HL-60 (cell line): ENCODE measurements around the gene PPP1R36.
"Not testable (repeated sequence)": the region's sequence is repeated elsewhere in the genome, so short reads cannot be mapped to it uniquely, and the experiment has no call there.

Source experiments
- POLR2AphosphoS5 ChIP-seq: IDR thresholded peaks from 2 replicates; pipeline ENCODE4 v1.6.1; 2012; ENCODE audit warnings: low read depth
- TF ChIP-seq, protein P1 (sequence below): IDR thresholded peaks from one replicate; pipeline ENCODE4 v1.5.1; 2011; ENCODE audit warnings: low read length, control low read depth, inconsistent platforms; ENCODE audit not compliant: insufficient read depth

DNA sequence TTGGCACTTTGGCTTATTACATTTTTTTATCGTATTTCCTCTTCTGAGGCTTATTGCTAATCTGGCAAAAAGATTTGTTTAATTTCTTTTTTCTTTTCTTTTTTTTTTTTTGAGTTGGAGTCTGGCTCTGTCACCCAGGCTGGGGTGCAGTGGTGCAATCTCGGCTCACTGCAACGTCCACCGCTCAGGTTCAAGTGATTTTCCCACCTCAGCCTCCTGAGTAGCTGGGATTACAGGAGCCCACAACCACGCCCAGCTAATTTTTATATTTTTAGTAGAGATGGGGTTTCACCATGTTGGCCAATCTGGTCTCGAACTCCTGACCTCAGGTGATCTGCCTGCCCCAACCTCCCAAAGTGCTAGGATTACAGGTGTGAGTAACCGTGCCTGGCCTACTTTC lies 19.9 kb downstream of the PPP1R36 start:
- TF ChIP-seq, protein P1, sequence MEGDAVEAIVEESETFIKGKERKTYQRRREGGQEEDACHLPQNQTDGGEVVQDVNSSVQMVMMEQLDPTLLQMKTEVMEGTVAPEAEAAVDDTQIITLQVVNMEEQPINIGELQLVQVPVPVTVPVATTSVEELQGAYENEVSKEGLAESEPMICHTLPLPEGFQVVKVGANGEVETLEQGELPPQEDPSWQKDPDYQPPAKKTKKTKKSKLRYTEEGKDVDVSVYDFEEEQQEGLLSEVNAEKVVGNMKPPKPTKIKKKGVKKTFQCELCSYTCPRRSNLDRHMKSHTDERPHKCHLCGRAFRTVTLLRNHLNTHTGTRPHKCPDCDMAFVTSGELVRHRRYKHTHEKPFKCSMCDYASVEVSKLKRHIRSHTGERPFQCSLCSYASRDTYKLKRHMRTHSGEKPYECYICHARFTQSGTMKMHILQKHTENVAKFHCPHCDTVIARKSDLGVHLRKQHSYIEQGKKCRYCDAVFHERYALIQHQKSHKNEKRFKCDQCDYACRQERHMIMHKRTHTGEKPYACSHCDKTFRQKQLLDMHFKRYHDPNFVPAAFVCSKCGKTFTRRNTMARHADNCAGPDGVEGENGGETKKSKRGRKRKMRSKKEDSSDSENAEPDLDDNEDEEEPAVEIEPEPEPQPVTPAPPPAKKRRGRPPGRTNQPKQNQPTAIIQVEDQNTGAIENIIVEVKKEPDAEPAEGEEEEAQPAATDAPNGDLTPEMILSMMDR: not testable (repeated sequence)
- TF ChIP-seq POLR2AphosphoS5: not testable (repeated sequence)
